Right atrium auricular region (tissue), 2 donors: ENCODE data around the gene GTF2IRD1. TPM values are rescaled to one million over a fixed set of nuclear protein-coding genes. Genes with fewer than 3 reads are reported as not detected.

ENCODE experiments used
- DNase-seq: peaks from one replicate; pipeline ENCODE4 v3.0.0-alpha.2; 2019; ENCODE audit warnings: low spot score
- H3K27ac ChIP-seq, 2 donors: fragments of 200-600 bp; sonication (generic); 1 replicate in 1 of 2; 2 replicates in 1 of 2; pipeline ENCODE4 v1.5.1; 2016 to 2019
- H3K27me3 ChIP-seq, 2 donors: fragments of 200-600 bp; sonication (generic); one replicate each; pipeline versions ENCODE4 v1.5.1 to v1.6.0; 2017 to 2019
- H3K36me3 ChIP-seq: fragments of 200-600 bp; sonication (generic); one replicate; pipeline ENCODE4 v1.5.1; 2016
- H3K4me1 ChIP-seq, 2 donors: fragments of 200-600 bp; sonication (generic); one replicate each; pipeline versions ENCODE4 v1.5.1 to v1.6.0; 2017 to 2019
- H3K4me3 ChIP-seq, 2 donors: fragments of 200-600 bp; sonication (generic); 1 replicate in 1 of 2; 2 replicates in 1 of 2; pipeline ENCODE4 v1.5.1; 2017 to 2019; ENCODE audit warnings: mild to moderate bottlenecking in 1 of 2, moderate library complexity in 1 of 2
- H3K9me3 ChIP-seq, 2 donors: fragments of 200-600 bp; sonication (generic); one replicate each; pipeline ENCODE4 v1.5.1; 2019
- CTCF ChIP-seq, 2 donors: fragments of 200-600 bp; sonication (generic); IDR thresholded peaks; one replicate each; pipeline ENCODE4 v1.5.1; 2019; ENCODE audit warnings: antibody characterized with exemption in 2 of 2
- total RNA-seq, 2 donors: library from RNA; depleted of rRNA; stranded (reverse); fragments of >200 nt; gene quantifications; one replicate each; pipeline ENCODE4 v1.1.0, GENCODE V29; 2016

The GTF2IRD1 gene
- total RNA-seq, 2 donors from 2014 or later = 15.6 to 16.5 TPM

- Histone ChIP-seq H3K4me3 (no peak overlapping the region), H3K9me3 (no peaks in the 10 kb centered on the region), H3K27me3 (no peaks in the 10 kb centered on the region), H3K36me3 (no peaks in the 10 kb centered on the region), H3K27ac (no peak overlapping the region), H3K4me1 (peaks cover 0 to 13% of the 10 kb centered on the region in 2 donors)
- no peak for TF ChIP-seq CTCF (IDR thresholded peaks at IDR 0.05)
- DNase-seq = no peak
Observed at GRCh38 chr7:74623135-74623534, 169.4 kb downstream of the GTF2IRD1 start.

- peak in 1 of 2 donors; percentile 31 for TF ChIP-seq CTCF (IDR thresholded peaks at IDR 0.05)
- Histone ChIP-seq H3K9me3 (no peaks in the 10 kb centered on the region), H3K4me3 (no peak overlapping the region), H3K36me3 (no peaks in the 10 kb centered on the region), H3K4me1 (peaks cover 0 to 13% of the 10 kb centered on the region in 2 donors), H3K27me3 (no peaks in the 10 kb centered on the region), H3K27ac (no peak overlapping the region)
- DNase-seq = no peak
Observed at GRCh38 chr7:74625446-74625845, 171.7 kb downstream of the GTF2IRD1 start.

- peak overlapping the region in 1 of 2 donors; percentile 17 for H3K27ac ChIP-seq
- no peak overlapping the region for H3K4me3 ChIP-seq
Observed at GRCh38 chr7:74627661-74628411, 174.1 kb downstream of the GTF2IRD1 start.

GRCh38 chr7:74632505-74632904, 178.8 kb downstream of the GTF2IRD1 start:
- no peaks in the 10 kb centered on the region for H3K27me3 ChIP-seq
- no peaks in the 10 kb centered on the region for H3K9me3 ChIP-seq
- no peaks in the 10 kb centered on the region for H3K36me3 ChIP-seq
- no peak for TF ChIP-seq CTCF (IDR thresholded peaks at IDR 0.05)
- H3K4me1 ChIP-seq = peaks cover 0 to 22% of the 10 kb centered on the region in 2 donors
- no peak for DNase-seq
- H3K4me3 ChIP-seq = no peak overlapping the region
- no peak overlapping the region for H3K27ac ChIP-seq

More at GRCh38 chr7:74627661-74628411, 174.1 kb downstream of the GTF2IRD1 start:
- Histone ChIP-seq H3K27me3 (no peaks in the 10 kb centered on the region), H3K36me3 (no peaks in the 10 kb centered on the region), H3K9me3 (no peaks in the 10 kb centered on the region), H3K4me1 (peaks cover 0 to 13% of the 10 kb centered on the region in 2 donors)
- DNase-seq = no peak
- no peak for TF ChIP-seq CTCF (IDR thresholded peaks at IDR 0.05)

GRCh38 chr7:74633451-74633921, 179.8 kb downstream of the GTF2IRD1 start:
- H3K36me3 ChIP-seq = no peaks in the 10 kb centered on the region
- TF ChIP-seq CTCF (IDR thresholded peaks at IDR 0.05) = no peak
- DNase-seq = no peak

More at GRCh38 chr7:74633451-74633921, 179.8 kb downstream of the GTF2IRD1 start:
- Histone ChIP-seq H3K9me3 (no peaks in the 10 kb centered on the region), H3K27ac (no peak overlapping the region), H3K4me1 (peaks cover 0 to 14% of the 10 kb centered on the region in 2 donors), H3K4me3 (no peak overlapping the region), H3K27me3 (no peaks in the 10 kb centered on the region)
